GM19467 (cell line): ENCODE measurements around the gene DDX49.
A peak's percentile ranks its signal among the peaks of the same experiment; 100 is the strongest.

Experiments
- ATAC-seq: cut with Tn5 transposase; IDR thresholded peaks from one replicate; pipeline ENCODE4 v1.9.1; 2021; ENCODE audit warnings: mild to moderate bottlenecking, moderate library complexity; ENCODE audit not compliant: unreplicated experiment

The DDX49 gene

GRCh38 chr19:18919086-18919899 lies at the start of gene DDX49, which contains the start of gene COPE:
DDX49 (plus strand) TSS chr19:18919715; CDS start chr19:18919742, 27 bp downstream.
COPE (minus strand) TSS chr19:18919387; CDS start chr19:18919348, 39 bp downstream.
- ATAC-seq, result peak; percentile 90

- ATAC-seq, result no peak
Observed at GRCh38 chr19:18869781-18870530, 49.6 kb upstream of the DDX49 start.

GRCh38 chr19:18870531-18871172 lies 48.9 kb upstream of the DDX49 start:
- no peak for ATAC-seq

- no peak for ATAC-seq
Observed at GRCh38 chr19:18871543-18871942, 48.0 kb upstream of the DDX49 start.

- ATAC-seq, result no peak
Observed at GRCh38 chr19:18875726-18876125, 43.8 kb upstream of the DDX49 start.

GRCh38 chr19:18876865-18877264 lies 42.6 kb upstream of the DDX49 start:
- no peak for ATAC-seq

GRCh38 chr19:18878058-18878797 lies 41.3 kb upstream of the DDX49 start:
- ATAC-seq, result no peak

- ATAC-seq, result no peak
Observed at GRCh38 chr19:18878858-18879578, 40.5 kb upstream of the DDX49 start.

- no peak for ATAC-seq
Observed at GRCh38 chr19:18879579-18880373, 39.7 kb upstream of the DDX49 start.

GRCh38 chr19:18881491-18881890 lies 38.0 kb upstream of the DDX49 start:
- no peak for ATAC-seq

GRCh38 chr19:18883526-18884304 lies 35.8 kb upstream of the DDX49 start:
- no peak for ATAC-seq

- no peak for ATAC-seq
Observed at GRCh38 chr19:18886972-18887371, 32.5 kb upstream of the DDX49 start.

- no peak for ATAC-seq
Observed at GRCh38 chr19:18889949-18890745, 29.4 kb upstream of the DDX49 start.

GRCh38 chr19:18893587-18894253 lies 25.8 kb upstream of the DDX49 start:
- ATAC-seq, result no peak

GRCh38 chr19:18894254-18895037 lies 25.1 kb upstream of the DDX49 start:
- no peak for ATAC-seq

GRCh38 chr19:18895038-18895823 lies 24.3 kb upstream of the DDX49 start:
- ATAC-seq, result no peak
